GM11168 (cell line): Measurements from ENCODE around the gene OPN3.

Experiments
- in situ Hi-C: fragments of 300-500 bp; cut with MboI; formaldehyde crosslinking; loops from one replicate; pipeline ENCODE4 v1.12.0; 2022; ENCODE audit warnings: low sequenced_read_pairs; ENCODE audit not compliant: unreplicated experiment

Gene OPN3

GRCh38 chr1:241627453-241628259 is 12.5 kb downstream of the OPN3 start:
- in situ Hi-C loops: loop anchor here (5.0 kb wide), 1 partner anchor 95 kb away; the partner anchor contains the start of gene KMO

GRCh38 chr1:241624935-241625334 is 15.2 kb downstream of the OPN3 start:
- in situ Hi-C loops: loop anchor here (5.0 to 25.0 kb wide), 2 partner anchors 93 to 362 kb away; partner anchors contain the start of genes KMO and MAP1LC3C

- in situ Hi-C loops: loop anchor here (25.0 kb wide), 1 partner anchor 365 kb away; the partner anchor contains the start of gene MAP1LC3C
These were observed 17.5 kb downstream of the OPN3 start for GRCh38 chr1:241622669-241623068.

GRCh38 chr1:241617426-241617825 is 22.7 kb downstream of the OPN3 start:
- in situ Hi-C loops: loop anchor here (10.0 to 25.0 kb wide), 2 partner anchors 197 to 370 kb away; partner anchors contain the start of gene MAP1LC3C

GRCh38 chr1:241615043-241615974 is 24.9 kb downstream of the OPN3 start:
- in situ Hi-C loops: loop anchor here (10.0 to 25.0 kb wide), 2 partner anchors 199 to 372 kb away; partner anchors contain the start of gene MAP1LC3C

GRCh38 chr1:241614572-241614971 is 25.6 kb downstream of the OPN3 start:
- in situ Hi-C loops: loop anchor here (10.0 to 25.0 kb wide), 2 partner anchors 200 to 373 kb away; partner anchors contain the start of gene MAP1LC3C

- in situ Hi-C loops: loop anchor here (10.0 to 25.0 kb wide), 2 partner anchors 201 to 373 kb away; partner anchors contain the start of gene MAP1LC3C
These were observed 26.0 kb downstream of the OPN3 start for GRCh38 chr1:241614144-241614543.

- in situ Hi-C loops: loop anchor here (10.0 to 25.0 kb wide), 2 partner anchors 202 to 374 kb away; partner anchors contain the start of gene MAP1LC3C
These were observed 27.4 kb downstream of the OPN3 start for GRCh38 chr1:241612533-241613477.

GRCh38 chr1:241611736-241612135 is 28.4 kb downstream of the OPN3 start:
- in situ Hi-C loops: loop anchor here (10.0 to 25.0 kb wide), 2 partner anchors 203 to 376 kb away; partner anchors contain the start of gene MAP1LC3C

- in situ Hi-C loops: loop anchor here (10.0 to 25.0 kb wide), 2 partner anchors 204 to 376 kb away; partner anchors contain the start of gene MAP1LC3C
These were observed 29.1 kb downstream of the OPN3 start for GRCh38 chr1:241611063-241611462.

- in situ Hi-C loops: loop anchor here (10.0 to 25.0 kb wide), 2 partner anchors 205 to 377 kb away; partner anchors contain the start of gene MAP1LC3C
These were observed 29.9 kb downstream of the OPN3 start for GRCh38 chr1:241610056-241610815.

GRCh38 chr1:241608379-241609033 is 31.7 kb downstream of the OPN3 start:
- in situ Hi-C loops: loop anchor here (25.0 kb wide), 1 partner anchor 379 kb away; the partner anchor contains the start of gene MAP1LC3C

GRCh38 chr1:241607497-241607896 is 32.7 kb downstream of the OPN3 start:
- in situ Hi-C loops: loop anchor here (25.0 kb wide), 1 partner anchor 380 kb away; the partner anchor contains the start of gene MAP1LC3C

GRCh38 chr1:241606544-241606943 is 33.6 kb downstream of the OPN3 start:
- in situ Hi-C loops: loop anchor here (25.0 kb wide), 1 partner anchor 381 kb away; the partner anchor contains the start of gene MAP1LC3C

- in situ Hi-C loops: loop anchor here (25.0 kb wide), 1 partner anchor 382 kb away; the partner anchor contains the start of gene MAP1LC3C
These were observed 34.9 kb downstream of the OPN3 start for GRCh38 chr1:241605146-241605805.

- in situ Hi-C loops: loop anchor here (25.0 kb wide), 1 partner anchor 384 kb away; the partner anchor contains the start of gene MAP1LC3C
These were observed 36.4 kb downstream of the OPN3 start for GRCh38 chr1:241603731-241604245.
